Smooth muscle cell of the brain vasculature (primary cell): ENCODE measurements around the gene OSTM1.
"Not testable (repeated sequence)": the region's sequence is repeated elsewhere in the genome, so short reads cannot be mapped to it uniquely, and the experiment has no call there.

ENCODE experiments used
- DNase-seq: peaks from one replicate; pipeline ENCODE4 v3.0.0-alpha.2; 2012; ENCODE audit warnings: low read depth, low spot score

The OSTM1 gene

GRCh38 chr6:108020472-108021116 is 53.9 kb downstream of the OSTM1 start:
- DNase-seq = no peak

GRCh38 chr6:108016283-108016682 is 58.3 kb downstream of the OSTM1 start:
- not testable (repeated sequence) for DNase-seq

GRCh38 chr6:108013787-108014439 is 60.6 kb downstream of the OSTM1 start:
- DNase-seq = no peak

GRCh38 chr6:108009894-108010293 is 64.6 kb downstream of the OSTM1 start:
- no peak for DNase-seq

- DNase-seq = not testable (repeated sequence)
Observed at GRCh38 chr6:108009258-108009657, 65.3 kb downstream of the OSTM1 start.

- DNase-seq = no peak
Observed at GRCh38 chr6:108008363-108008762, 66.2 kb downstream of the OSTM1 start.

- DNase-seq = no peak
Observed at GRCh38 chr6:108005961-108006360, 68.6 kb downstream of the OSTM1 start.

GRCh38 chr6:108004861-108005260 is 69.7 kb downstream of the OSTM1 start:
- DNase-seq = no peak

GRCh38 chr6:108002365-108003221 is 71.9 kb downstream of the OSTM1 start:
- DNase-seq = no peak

GRCh38 chr6:108001696-108002231 is 72.8 kb downstream of the OSTM1 start:
- no peak for DNase-seq

GRCh38 chr6:108000259-108000658 is 74.3 kb downstream of the OSTM1 start:
- not testable (repeated sequence) for DNase-seq

GRCh38 chr6:107999341-107999740 is 75.2 kb downstream of the OSTM1 start:
- DNase-seq = no peak

GRCh38 chr6:107991772-107992550 is 82.6 kb downstream of the OSTM1 start:
- no peak for DNase-seq
